GM21423 (cell line): ENCODE data around the gene RHOB.
"Not testable (repeated sequence)": the region's sequence is repeated elsewhere in the genome, so short reads cannot be mapped to it uniquely, and the experiment has no call there.

Experiments
- ATAC-seq: cut with Tn5 transposase; IDR thresholded peaks from one replicate; pipeline ENCODE4 v1.9.1; 2021; ENCODE audit warnings: mild to moderate bottlenecking, moderate library complexity; ENCODE audit not compliant: unreplicated experiment

The RHOB gene

GRCh38 chr2:20446917-20447436 lies at the start of gene RHOB:
RHOB (plus strand) TSS chr2:20447074; CDS start chr2:20447466, 392 bp downstream.
- peak; percentile 97 for ATAC-seq

DNA sequence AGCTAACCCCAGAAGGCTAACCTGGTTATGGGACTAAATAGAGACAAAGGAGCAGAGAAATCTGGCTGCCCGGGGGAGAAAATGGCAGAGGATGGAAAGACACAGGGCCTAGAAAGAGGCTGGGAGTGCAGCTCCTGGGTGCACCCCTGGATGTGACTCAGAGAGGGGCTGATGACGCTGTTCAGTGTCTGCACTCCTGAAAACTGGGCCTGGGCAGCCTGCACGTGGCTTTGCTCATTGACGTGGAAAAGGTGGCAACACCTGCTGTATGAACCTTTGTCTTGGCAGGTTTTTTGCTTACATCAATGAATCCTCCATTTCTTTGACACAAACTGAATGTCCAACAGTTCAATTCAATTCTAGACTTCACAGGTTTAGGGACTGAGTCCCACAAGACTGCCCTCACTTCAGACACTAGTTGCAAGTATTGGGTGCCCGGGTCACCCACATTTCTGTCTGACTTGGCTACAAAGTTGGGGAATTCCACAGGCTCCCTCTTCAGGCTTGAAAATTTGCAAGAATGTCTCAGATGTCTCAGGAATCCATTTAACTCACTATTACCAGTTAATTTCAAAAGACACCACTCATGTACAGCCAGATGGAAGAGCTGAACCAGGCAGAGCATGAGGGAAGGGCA lies 48.9 kb upstream of the RHOB start:
- ATAC-seq, result no peak

DNA sequence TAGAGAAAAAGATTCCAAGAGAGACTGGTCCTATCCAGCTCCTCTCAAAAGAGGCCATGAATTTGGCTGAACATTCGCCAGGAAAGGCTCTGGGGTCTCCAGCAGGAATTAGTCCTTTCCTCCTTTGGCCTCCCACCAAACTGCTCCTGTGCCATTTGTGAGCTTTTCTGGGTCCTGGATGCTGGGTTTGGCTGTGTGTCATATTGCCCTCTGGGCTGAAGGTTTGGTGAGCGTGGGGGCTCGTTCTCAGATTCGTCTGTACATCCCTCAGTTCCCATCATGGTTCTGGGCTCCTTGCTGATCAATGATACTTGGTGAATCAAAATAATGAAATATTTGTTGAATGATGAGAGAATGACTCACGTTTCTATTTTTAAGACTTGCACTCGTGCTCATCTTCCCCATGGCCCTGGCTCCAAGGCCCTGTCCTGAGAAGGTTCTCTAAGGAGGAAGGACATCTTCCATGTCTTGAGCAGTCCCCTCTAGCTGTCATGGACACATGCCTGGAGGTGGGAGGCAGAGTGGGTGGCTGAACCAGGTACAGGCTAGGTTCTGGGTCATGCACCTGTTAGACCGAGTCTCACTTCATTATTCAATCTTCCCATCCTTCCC lies 47.8 kb upstream of the RHOB start:
- no peak for ATAC-seq

- no peak for ATAC-seq
Measured at GRCh38 chr2:20400306-20400705, 46.6 kb upstream of the RHOB start.

GRCh38 chr2:20400787-20401488 lies 45.9 kb upstream of the RHOB start:
- no peak for ATAC-seq

GRCh38 chr2:20401489-20401835 lies 45.4 kb upstream of the RHOB start:
- ATAC-seq, result no peak

GRCh38 chr2:20403774-20404312 lies 43.0 kb upstream of the RHOB start:
- ATAC-seq, result no peak

- no peak for ATAC-seq
Measured at GRCh38 chr2:20404950-20405349, 41.9 kb upstream of the RHOB start.

DNA sequence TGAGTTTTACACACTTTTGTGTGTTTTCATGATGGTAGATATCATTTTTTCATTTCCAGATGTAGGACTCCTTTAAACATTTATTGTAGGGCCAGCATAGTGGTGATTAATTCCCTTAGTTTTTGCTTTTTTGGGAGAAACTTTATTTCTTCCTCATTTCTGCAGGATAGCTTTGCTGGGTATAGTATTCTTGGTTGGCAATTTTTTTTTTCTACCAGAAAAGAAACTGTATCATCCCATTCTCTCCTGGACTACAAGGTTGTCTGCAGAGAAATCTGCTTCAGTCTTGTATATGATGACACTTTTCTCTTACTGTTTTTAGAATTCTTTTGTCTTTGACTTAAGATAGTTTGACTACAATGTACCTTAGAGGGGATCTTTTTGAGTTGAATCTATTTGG lies 37.8 kb upstream of the RHOB start:
- ATAC-seq, result no peak

GRCh38 chr2:20410556-20411277 lies 36.2 kb upstream of the RHOB start:
- ATAC-seq, result no peak

DNA sequence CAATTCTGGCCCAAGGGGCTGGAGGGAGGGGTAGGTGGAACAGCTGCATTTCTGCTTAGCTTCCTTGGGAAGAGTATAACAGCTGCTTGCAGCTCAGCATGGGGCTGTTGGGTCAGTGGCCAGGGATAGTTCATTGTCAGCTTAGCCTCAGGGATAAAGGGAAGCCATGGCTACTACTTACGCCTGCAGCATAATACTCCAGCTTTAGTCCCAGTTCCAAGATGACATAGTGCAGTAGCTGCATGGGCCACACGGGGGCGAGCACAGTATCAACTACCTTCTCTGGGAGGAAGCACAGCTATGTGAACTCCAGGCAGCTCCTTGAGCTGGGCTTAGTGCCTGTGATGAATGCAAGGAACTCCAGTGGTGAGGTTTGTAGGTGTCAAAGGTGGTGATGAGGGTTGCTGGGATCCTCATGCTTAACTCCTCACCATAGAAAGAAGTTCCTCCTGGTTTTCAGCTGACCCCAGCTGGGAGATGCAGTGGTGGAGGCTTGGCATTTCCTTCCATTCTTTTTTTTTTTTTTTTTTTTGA lies 35.4 kb upstream of the RHOB start:
- peak; percentile 100 for ATAC-seq

GRCh38 chr2:20414806-20415205 lies 32.1 kb upstream of the RHOB start:
- no peak for ATAC-seq

DNA sequence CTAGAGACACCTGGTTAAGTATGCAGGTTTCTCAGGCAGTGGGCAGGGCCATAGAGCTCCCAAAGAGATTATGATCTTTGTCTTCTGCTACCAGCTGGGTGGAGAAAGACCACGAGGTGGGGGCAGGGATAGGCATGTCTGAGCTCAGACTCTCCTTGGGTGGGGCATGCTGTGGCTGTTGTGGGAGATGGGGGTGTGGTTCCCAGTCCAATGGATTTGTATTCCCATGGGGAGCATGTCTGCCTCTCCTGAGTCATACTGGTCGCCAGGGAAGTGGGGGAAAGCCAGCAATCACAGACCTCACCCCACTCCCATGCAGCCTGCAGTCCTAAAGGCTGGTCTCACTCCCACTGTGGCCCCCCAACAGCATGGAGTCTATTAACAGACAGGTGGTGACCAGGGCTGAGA lies 31.4 kb upstream of the RHOB start:
- no peak for ATAC-seq

DNA sequence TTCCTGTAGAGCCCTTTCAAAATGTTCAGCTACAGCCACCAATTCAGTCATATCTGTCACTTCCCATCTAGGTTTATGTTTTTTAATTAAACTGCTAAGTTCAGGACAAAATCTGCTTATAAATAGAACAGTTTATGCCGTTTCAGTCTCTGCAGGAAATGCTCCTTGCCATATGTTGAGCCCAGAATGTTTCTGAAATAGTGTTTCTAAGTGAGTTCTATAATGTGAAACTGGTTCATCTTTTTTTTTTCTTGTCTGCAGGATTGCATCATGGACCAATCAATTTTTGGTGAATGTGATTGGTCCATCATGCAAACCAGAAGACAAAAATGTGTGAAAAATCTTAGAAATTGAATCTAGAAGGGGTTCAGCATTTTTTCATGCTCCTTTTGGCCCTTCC lies 30.2 kb upstream of the RHOB start:
- no peak for ATAC-seq

DNA sequence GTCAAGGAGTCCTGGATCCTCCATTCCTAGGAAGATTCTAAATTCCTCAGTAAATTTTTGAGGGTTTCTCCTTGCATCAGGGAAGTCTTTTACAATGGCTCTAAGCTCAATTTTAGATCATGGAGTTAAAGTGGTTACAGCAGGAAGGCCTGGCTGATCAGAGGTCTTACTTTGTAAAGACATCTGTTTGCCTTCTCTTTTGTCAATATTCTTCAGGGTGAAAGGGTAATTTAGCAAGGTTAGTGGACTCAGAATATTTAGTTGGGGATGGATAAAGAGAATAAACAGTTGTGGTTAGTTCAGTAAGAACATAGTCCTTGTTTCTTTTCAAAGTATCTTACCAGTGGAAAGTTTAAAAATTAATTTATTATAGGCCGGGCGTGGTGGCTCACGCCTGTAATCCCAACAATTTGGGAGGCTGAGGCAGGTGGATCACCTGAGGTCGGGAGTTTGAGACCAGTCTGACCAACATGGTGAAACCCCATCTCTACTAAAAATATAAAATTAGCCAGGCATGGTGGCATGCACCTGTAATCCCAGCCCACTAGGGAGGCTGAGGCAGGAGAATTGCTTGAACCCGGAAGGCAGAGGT lies 29.5 kb upstream of the RHOB start:
- not testable (repeated sequence) for ATAC-seq

- no peak for ATAC-seq
Measured at GRCh38 chr2:20418519-20418918, 28.4 kb upstream of the RHOB start.

GRCh38 chr2:20419007-20419576 lies 27.8 kb upstream of the RHOB start:
- ATAC-seq, result no peak

GRCh38 chr2:20419752-20420151 lies 27.1 kb upstream of the RHOB start:
- no peak for ATAC-seq

DNA sequence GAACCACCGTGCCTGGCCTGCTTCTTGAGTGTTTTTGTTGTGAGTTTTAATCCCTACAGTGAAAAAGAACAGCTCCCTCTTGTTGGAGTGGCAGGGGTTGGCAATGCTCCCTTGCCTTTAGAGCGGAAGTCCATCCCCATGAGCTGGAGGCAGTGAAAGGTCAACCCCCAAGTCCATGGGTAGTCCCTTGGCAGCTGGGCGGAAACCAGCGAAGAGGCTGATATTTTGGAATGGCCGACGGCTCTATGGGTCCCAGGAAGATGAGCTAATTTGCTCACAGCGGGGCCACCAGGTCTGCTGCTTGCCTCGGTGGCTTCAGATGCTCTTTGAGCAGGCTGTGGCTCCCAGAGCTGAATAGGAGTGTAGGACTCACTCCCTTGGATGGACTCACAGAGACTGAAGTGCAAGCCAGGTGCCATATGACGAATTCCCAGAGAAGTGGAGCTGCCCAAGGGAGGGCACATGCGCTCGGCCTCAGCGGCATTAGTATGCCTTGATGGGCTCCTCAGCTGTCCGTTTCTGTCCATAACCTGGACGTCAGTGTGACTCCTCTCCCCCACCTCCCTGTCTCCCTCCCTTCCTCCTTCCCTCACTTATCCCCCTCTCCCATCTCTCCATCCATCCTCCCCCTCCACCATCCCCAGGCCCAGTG lies 25.4 kb upstream of the RHOB start:
- ATAC-seq, result no peak

GRCh38 chr2:20421988-20422370 lies 24.9 kb upstream of the RHOB start:
- ATAC-seq, result no peak
